GM10266 (cell line): Measurements from ENCODE around the gene ARRB1.
"Not testable (repeated sequence)": the region's sequence is repeated elsewhere in the genome, so short reads cannot be mapped to it uniquely, and the experiment has no call there.

ENCODE experiments used
- DNase-seq: peaks from one replicate; pipeline ENCODE4 v3.0.0; 2012; ENCODE audit errors: extremely low spot score
- TF ChIP-seq, protein P1 (sequence below): IDR thresholded peaks from 2 replicates; pipeline ENCODE4 v1.5.1; 2012; ENCODE audit warnings: mild to moderate bottlenecking, low read depth; ENCODE audit not compliant: control insufficient read depth, insufficient read depth; ENCODE audit errors: missing control alignments

Gene ARRB1

DNA sequence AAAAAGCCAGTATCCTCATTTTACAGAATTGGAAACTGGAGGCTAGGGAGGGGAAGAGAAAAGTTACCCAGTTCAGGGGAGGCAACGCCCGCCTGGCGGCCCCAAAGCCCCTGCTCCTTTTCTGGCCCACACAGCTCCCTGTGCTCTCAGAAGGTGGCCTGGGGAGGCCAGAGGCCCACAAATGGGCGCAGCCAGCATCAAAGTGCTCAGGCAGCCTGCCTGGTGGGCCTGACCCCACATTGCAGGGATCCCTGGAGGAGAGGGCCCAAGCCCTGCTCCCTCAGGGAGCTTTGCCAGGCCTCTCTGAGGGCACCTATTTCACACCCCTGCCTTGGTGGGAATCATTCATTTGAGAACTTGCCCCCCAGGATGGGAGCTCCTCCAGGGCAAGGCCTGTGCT lies 42.5 kb downstream of the ARRB1 start:
- DNase-seq = no peak
- TF ChIP-seq, protein P1, sequence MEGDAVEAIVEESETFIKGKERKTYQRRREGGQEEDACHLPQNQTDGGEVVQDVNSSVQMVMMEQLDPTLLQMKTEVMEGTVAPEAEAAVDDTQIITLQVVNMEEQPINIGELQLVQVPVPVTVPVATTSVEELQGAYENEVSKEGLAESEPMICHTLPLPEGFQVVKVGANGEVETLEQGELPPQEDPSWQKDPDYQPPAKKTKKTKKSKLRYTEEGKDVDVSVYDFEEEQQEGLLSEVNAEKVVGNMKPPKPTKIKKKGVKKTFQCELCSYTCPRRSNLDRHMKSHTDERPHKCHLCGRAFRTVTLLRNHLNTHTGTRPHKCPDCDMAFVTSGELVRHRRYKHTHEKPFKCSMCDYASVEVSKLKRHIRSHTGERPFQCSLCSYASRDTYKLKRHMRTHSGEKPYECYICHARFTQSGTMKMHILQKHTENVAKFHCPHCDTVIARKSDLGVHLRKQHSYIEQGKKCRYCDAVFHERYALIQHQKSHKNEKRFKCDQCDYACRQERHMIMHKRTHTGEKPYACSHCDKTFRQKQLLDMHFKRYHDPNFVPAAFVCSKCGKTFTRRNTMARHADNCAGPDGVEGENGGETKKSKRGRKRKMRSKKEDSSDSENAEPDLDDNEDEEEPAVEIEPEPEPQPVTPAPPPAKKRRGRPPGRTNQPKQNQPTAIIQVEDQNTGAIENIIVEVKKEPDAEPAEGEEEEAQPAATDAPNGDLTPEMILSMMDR = no peak

- TF ChIP-seq, protein P1 = no peak
- no peak for DNase-seq
Observed at GRCh38 chr11:75308116-75308515, 43.3 kb downstream of the ARRB1 start.

DNA sequence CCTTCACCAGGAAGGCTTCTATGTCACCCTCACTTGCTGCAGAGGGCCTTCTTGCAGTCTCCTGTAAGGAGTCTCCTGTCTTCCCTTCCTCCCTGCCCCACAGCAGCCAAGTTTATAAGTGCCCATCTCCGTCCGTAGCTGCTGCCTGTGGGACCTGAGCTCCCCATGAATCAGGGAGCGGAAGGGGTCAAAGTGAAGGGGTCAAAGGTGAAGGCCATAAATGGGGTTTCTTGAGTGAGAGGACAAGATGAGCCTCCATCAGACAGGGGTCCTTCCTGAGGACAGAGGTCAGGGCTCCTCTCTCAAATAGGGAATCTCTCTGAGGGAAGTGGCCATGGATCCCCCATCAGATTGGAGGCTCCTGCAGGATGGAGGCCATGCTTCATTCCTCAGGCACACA lies 44.4 kb downstream of the ARRB1 start:
- DNase-seq = no peak
- TF ChIP-seq, protein P1 = no peak

GRCh38 chr11:75306529-75306928 lies 44.9 kb downstream of the ARRB1 start:
- TF ChIP-seq, protein P1 = no peak
- DNase-seq = no peak

GRCh38 chr11:75305993-75306392 lies 45.5 kb downstream of the ARRB1 start:
- no peak for DNase-seq
- TF ChIP-seq, protein P1 = no peak

- DNase-seq = no peak
- TF ChIP-seq, protein P1 = no peak
Observed at GRCh38 chr11:75305452-75305851, 46.0 kb downstream of the ARRB1 start.

- DNase-seq = not testable (repeated sequence)
Observed at GRCh38 chr11:75304941-75305340, 46.5 kb downstream of the ARRB1 start.

DNA sequence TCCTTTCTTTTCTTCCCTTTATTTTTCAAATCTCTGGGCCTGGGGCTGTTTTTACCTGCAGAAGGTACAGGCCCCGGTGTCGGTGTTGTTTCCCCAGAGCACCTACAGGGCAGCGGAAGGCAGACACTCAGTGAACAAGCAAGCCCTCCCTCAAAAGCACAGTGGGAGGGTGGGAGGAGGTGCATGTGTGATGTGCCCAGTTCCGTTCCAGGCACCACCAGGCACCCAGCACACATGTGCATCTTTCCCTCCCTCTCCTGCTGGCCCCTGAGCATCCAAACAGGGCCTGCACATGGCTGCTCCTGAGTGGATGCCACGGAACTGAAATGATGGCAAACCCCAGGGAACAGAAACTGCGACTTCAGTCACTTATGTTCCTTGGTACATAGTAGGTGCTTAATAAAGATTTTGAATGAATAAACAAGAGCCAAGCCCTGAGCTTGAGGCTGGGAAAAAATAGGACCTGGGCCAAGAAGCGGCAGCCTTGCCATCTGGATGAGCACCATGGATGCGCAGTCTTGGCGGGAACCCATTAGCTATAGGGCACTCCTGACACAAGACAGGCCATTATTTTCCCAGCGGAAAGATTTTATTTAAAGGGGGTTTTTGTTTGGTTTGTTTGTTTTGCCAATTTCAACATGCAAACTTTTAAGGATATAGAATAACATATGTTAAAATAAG lies 47.8 kb downstream of the ARRB1 start:
- DNase-seq = no peak

More for the DNA sequence above, 47.8 kb downstream of the ARRB1 start:
- TF ChIP-seq, protein P1 = no peak
